GM12872 (cell line): ENCODE data around the gene DUSP6.

Source experiments
- CTCF ChIP-seq: IDR thresholded peaks from 3 replicates; pipeline ENCODE4 v1.5.1; 2011; ENCODE audit warnings: low read depth, mild to moderate bottlenecking, low read length, moderate library complexity; ENCODE audit not compliant: insufficient read depth

The DUSP6 gene

GRCh38 chr12:89333564-89334252 lies 18.6 kb downstream of the DUSP6 start:
- no peak for TF ChIP-seq CTCF

- TF ChIP-seq CTCF: no peak
Measured at GRCh38 chr12:89328151-89329030, 23.9 kb downstream of the DUSP6 start.

DNA sequence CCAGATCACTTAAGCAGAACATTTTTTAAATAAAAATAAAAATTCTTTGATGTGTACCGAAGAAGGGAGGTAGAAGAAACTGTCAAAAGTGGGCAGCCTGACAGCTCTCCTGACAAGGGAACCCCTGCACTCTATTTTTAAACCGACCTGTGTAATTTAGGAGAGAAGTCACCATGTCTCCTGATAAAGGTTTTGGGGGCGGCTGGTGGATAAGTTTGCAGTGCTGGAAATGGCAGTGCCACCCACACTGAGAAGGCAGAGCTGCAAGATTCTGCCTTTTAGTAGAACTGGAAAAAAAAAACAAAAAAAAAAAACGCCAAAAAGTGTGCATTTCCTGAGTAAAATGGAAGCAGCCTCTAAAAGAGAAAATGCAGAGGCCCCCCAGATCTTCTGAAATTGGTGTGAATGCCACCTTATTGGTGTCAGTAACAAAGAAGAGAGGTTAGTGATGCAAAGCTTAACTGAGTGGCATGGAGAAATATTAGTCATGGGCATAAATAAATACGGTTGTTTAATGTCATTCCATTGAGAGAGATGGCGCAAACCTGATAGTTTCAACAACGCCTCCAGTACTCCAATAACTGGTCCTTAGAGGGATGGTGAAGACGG lies 24.7 kb downstream of the DUSP6 start:
- TF ChIP-seq CTCF: no peak

- TF ChIP-seq CTCF: no peak
Measured at GRCh38 chr12:89326239-89327040, 25.9 kb downstream of the DUSP6 start.

- TF ChIP-seq CTCF: no peak
Measured at GRCh38 chr12:89325495-89325894, 26.8 kb downstream of the DUSP6 start.

GRCh38 chr12:89324437-89324836 lies 27.9 kb downstream of the DUSP6 start:
- no peak for TF ChIP-seq CTCF
